Breast epithelium (tissue), 3 donors: ENCODE data around the gene TNS4.

Source experiments
- POLR2AphosphoS5 ChIP-seq, 3 donors: sonication (generic); formaldehyde crosslinking; IDR thresholded peaks; one replicate each; pipeline ENCODE4 v1.6.1; 2017; ENCODE audit warnings: antibody characterized with exemption in 3 of 3
- TF ChIP-seq, protein P1 (sequence below), 3 donors: fragments of 450-650 bp; IDR thresholded peaks; one replicate each; pipeline ENCODE4 v1.5.1; 2016 to 2017; ENCODE audit warnings: antibody characterized with exemption in 3 of 3, mild to moderate bottlenecking in 3 of 3, moderate library complexity in 3 of 3

GRCh38 chr17:40550608-40551007 is 49.2 kb upstream of the TNS4 start:
- TF ChIP-seq, protein P1, sequence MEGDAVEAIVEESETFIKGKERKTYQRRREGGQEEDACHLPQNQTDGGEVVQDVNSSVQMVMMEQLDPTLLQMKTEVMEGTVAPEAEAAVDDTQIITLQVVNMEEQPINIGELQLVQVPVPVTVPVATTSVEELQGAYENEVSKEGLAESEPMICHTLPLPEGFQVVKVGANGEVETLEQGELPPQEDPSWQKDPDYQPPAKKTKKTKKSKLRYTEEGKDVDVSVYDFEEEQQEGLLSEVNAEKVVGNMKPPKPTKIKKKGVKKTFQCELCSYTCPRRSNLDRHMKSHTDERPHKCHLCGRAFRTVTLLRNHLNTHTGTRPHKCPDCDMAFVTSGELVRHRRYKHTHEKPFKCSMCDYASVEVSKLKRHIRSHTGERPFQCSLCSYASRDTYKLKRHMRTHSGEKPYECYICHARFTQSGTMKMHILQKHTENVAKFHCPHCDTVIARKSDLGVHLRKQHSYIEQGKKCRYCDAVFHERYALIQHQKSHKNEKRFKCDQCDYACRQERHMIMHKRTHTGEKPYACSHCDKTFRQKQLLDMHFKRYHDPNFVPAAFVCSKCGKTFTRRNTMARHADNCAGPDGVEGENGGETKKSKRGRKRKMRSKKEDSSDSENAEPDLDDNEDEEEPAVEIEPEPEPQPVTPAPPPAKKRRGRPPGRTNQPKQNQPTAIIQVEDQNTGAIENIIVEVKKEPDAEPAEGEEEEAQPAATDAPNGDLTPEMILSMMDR (IDR thresholded peaks at IDR 0.05) = no peak
- peak; percentile 35 to 86 (median 41) for TF ChIP-seq POLR2AphosphoS5 (IDR thresholded peaks at IDR 0.05)
